Measurements from ENCODE around the gene ASTN2.

Gene ASTN2

GRCh38 chr9:116555119-116555518, 859.7 kb downstream of the ASTN2 start:
- no peak for TF ChIP-seq REST (IDR thresholded peaks at IDR 0.05; ENCODE audit: insufficient read depth in 1 of 2, low read depth in 2 of 2, low read length in 2 of 2)
- TF ChIP-seq POLR2AphosphoS5 (IDR thresholded peaks at IDR 0.05; ENCODE audit: low read depth, low read length): no peak
- no peak for TF ChIP-seq SIN3A (IDR thresholded peaks at IDR 0.05; ENCODE audit: borderline replicate concordance, insufficient read depth, low read length)
- TF ChIP-seq FOXP2 (optimal IDR thresholded peaks at IDR 0.05; ENCODE audit: borderline replicate concordance, extremely low read depth, extremely low read length, insufficient read depth): no peak
- no peak for TF ChIP-seq TAF1 (IDR thresholded peaks at IDR 0.05; ENCODE audit: borderline replicate concordance, insufficient read depth, low read length)

DNA sequence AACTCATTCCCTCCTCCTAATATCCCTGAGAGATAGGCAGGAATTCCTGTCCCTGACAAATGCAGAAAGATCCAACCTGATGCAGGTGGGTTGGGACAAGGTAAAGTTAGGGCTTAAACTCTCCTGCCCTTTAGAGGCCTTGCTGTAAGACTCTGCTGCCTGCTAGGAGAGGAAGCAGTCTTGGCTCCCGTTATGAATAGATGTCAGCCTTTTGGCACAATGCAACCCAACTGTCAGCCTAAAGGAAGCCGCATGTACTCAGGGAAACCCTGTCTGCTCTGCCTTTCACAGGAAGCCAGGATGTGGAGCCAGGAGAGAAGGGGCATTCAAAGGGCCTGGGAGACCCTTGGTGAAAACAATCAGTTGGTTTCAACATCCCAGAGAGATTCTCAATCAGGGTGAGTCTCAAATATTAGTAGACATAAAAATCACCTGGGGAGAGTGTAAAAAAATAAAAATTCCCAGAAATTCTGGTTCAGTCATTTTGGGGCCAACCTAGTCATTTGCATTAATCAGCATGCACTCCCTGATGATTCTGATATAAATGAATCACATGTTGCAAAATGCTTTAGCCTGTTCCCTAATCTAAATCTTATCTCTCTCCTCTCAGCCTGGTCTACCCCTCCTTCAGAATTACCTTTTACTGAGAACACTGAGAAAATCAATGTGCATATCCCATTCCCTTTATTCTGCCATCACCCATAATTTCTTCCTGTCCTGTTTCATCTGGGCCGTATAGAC, 864.0 kb downstream of the ASTN2 start:
- TF ChIP-seq REST (IDR thresholded peaks at IDR 0.05; ENCODE audit: insufficient read depth in 1 of 2, low read depth in 2 of 2, low read length in 2 of 2): peak in 1 of 2 experiments; percentile 34; a peak in 1 of 4 replicates
- no peak for TF ChIP-seq FOXP2 (optimal IDR thresholded peaks at IDR 0.05; ENCODE audit: borderline replicate concordance, extremely low read depth, extremely low read length, insufficient read depth)

- TF ChIP-seq SIN3A (IDR thresholded peaks at IDR 0.05; ENCODE audit: borderline replicate concordance, insufficient read depth, low read length) (no peak), FOXP2 (optimal IDR thresholded peaks at IDR 0.05; ENCODE audit: borderline replicate concordance, extremely low read depth, extremely low read length, insufficient read depth) (no peak), TAF1 (IDR thresholded peaks at IDR 0.05; ENCODE audit: borderline replicate concordance, insufficient read depth, low read length) (no peak), REST (IDR thresholded peaks at IDR 0.05; ENCODE audit: insufficient read depth in 1 of 2, low read depth in 2 of 2, low read length in 2 of 2) (no peak), POLR2AphosphoS5 (IDR thresholded peaks at IDR 0.05; ENCODE audit: low read depth, low read length) (no peak)
Measured at GRCh38 chr9:116549786-116550660, 864.8 kb downstream of the ASTN2 start.

DNA sequence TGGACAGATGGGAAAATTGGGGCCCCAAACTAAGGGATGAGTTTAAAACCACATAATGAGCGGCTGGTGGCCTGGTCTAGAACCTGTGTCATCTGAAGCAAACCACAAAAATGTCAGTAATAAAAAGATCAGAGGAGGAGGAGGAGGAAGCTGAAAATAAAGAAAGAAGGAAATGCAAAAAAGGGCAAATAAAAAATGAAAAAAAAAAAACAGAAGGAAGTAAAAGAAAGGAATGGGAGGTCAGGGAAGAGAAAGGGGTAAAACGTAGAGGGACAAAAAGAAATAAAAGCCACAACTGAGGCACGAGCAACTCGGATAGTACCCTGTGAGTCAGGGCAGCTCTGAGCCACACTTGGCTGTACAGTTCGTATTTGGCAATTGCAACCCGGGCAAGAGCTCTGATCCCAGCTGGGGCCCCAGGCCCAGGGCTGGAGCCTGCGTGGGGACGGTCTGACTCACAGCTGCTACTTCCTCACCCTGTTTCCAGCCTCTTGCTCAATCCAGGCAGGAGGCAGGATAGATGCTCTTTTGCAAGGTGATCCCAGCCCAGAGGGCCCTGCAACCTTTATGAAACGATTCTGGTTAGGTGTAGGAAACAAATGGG, 865.7 kb downstream of the ASTN2 start:
- peak; percentile 79 for TF ChIP-seq FOXP2 (optimal IDR thresholded peaks at IDR 0.05; ENCODE audit: borderline replicate concordance, extremely low read depth, extremely low read length, insufficient read depth)
- TF ChIP-seq REST (IDR thresholded peaks at IDR 0.05; ENCODE audit: insufficient read depth in 1 of 2, low read depth in 2 of 2, low read length in 2 of 2): no peak
- TF ChIP-seq SIN3A (IDR thresholded peaks at IDR 0.05; ENCODE audit: borderline replicate concordance, insufficient read depth, low read length): no peak

Measured in PFSK-1 (cell line).